ENCODE data around the gene NRM. TPM values are rescaled to one million over a fixed set of nuclear protein-coding genes. Genes with fewer than 3 reads are reported as not detected.

NRM gene
- total and polyA plus RNA-seq, 2 experiments from 2014 or later = 7.2 to 21.0 TPM

- H3K27me3 ChIP-seq = no peaks in the 10 kb centered on the region
- H3K9me2 ChIP-seq (replicated peaks; ENCODE audit: insufficient read depth) = no peaks in the 10 kb centered on the region
- no peak overlapping the region for H3K27ac ChIP-seq
- no peaks in the 10 kb centered on the region for H3K4me1 ChIP-seq (ENCODE audit: insufficient read depth)
- no peak overlapping the region for H2AFZ ChIP-seq
- H3K9me3 ChIP-seq (ENCODE audit: low read depth) = no peaks in the 10 kb centered on the region
- H3K4me2 ChIP-seq = no peak overlapping the region
- H4K20me1 ChIP-seq (ENCODE audit: insufficient read depth, poor library complexity, severe bottlenecking) = no peaks in the 10 kb centered on the region
- no peak for DNase-seq (ENCODE audit: low spot score)
- peaks cover 5% of the 10 kb centered on the region for H3K36me3 ChIP-seq (replicated peaks; ENCODE audit: insufficient read depth, low read depth)
- H3K79me2 ChIP-seq = no peaks in the 10 kb centered on the region
- H3K4me3 ChIP-seq = no peak overlapping the region
- no peak for TF ChIP-seq EZH2 (IDR thresholded peaks at IDR 0.05; ENCODE audit: borderline replicate concordance)
Observed at GRCh38 chr6:30657454-30657853, 33.3 kb downstream of the NRM start.

- DNase-seq (ENCODE audit: low spot score) = no peak
- Histone ChIP-seq H3K9me2 (replicated peaks; ENCODE audit: insufficient read depth) (no peaks in the 10 kb centered on the region), H3K4me2 (no peak overlapping the region), H3K27me3 (no peaks in the 10 kb centered on the region), H2AFZ (no peak overlapping the region), H3K4me1 (ENCODE audit: insufficient read depth) (no peaks in the 10 kb centered on the region), H4K20me1 (ENCODE audit: insufficient read depth, poor library complexity, severe bottlenecking) (no peaks in the 10 kb centered on the region), H3K9me3 (ENCODE audit: low read depth) (no peaks in the 10 kb centered on the region), H3K27ac (no peak overlapping the region), H3K36me3 (replicated peaks; ENCODE audit: insufficient read depth, low read depth) (peaks cover 5% of the 10 kb centered on the region), H3K79me2 (no peaks in the 10 kb centered on the region), H3K4me3 (no peak overlapping the region)
- 87% methylated on average over 7 of the region's 7 CpGs for WGBS (ENCODE audit: low lambda C conversion rate, missing lambda C conversion rate)
- TF ChIP-seq CTCF (IDR thresholded peaks at IDR 0.05; ENCODE audit: poor library complexity) (no peak), EZH2 (IDR thresholded peaks at IDR 0.05; ENCODE audit: borderline replicate concordance) (no peak), EZH2phosphoT487 (IDR thresholded peaks at IDR 0.05; ENCODE audit: low read depth, severe bottlenecking, unreplicated experiment) (no peak)
Observed at GRCh38 chr6:30656513-30656912, 34.3 kb downstream of the NRM start.

- no peaks in the 10 kb centered on the region for H3K4me1 ChIP-seq (ENCODE audit: insufficient read depth)
- 96% methylated on average over 3 of the region's 3 CpGs for WGBS (ENCODE audit: low lambda C conversion rate, missing lambda C conversion rate)
- no peaks in the 10 kb centered on the region for H3K79me2 ChIP-seq
- no peaks in the 10 kb centered on the region for H4K20me1 ChIP-seq (ENCODE audit: insufficient read depth, poor library complexity, severe bottlenecking)
- H3K36me3 ChIP-seq (replicated peaks; ENCODE audit: insufficient read depth, low read depth) = peaks cover 5% of the 10 kb centered on the region
- no peak overlapping the region for H3K4me2 ChIP-seq
- H2AFZ ChIP-seq = no peak overlapping the region
- no peaks in the 10 kb centered on the region for H3K9me2 ChIP-seq (replicated peaks; ENCODE audit: insufficient read depth)
- no peak for DNase-seq (ENCODE audit: low spot score)
- H3K27me3 ChIP-seq = no peaks in the 10 kb centered on the region
- H3K27ac ChIP-seq = no peak overlapping the region
- H3K9me3 ChIP-seq (ENCODE audit: low read depth) = no peaks in the 10 kb centered on the region
- no peak overlapping the region for H3K4me3 ChIP-seq
- no peak for TF ChIP-seq EZH2phosphoT487 (IDR thresholded peaks at IDR 0.05; ENCODE audit: low read depth, severe bottlenecking, unreplicated experiment)
- TF ChIP-seq EZH2 (IDR thresholded peaks at IDR 0.05; ENCODE audit: borderline replicate concordance) = no peak
- TF ChIP-seq CTCF (IDR thresholded peaks at IDR 0.05; ENCODE audit: poor library complexity) = no peak
Observed at GRCh38 chr6:30655743-30656094, 35.1 kb downstream of the NRM start.

GRCh38 chr6:30654798-30655742, 35.7 kb downstream of the NRM start:
- no peaks in the 10 kb centered on the region for H3K9me3 ChIP-seq (ENCODE audit: low read depth)
- no peak overlapping the region for H3K4me3 ChIP-seq
- H3K27me3 ChIP-seq = no peaks in the 10 kb centered on the region
- no peaks in the 10 kb centered on the region for H3K79me2 ChIP-seq
- no peak overlapping the region for H2AFZ ChIP-seq
- 90% methylated on average over 19 of the region's 19 CpGs for WGBS (ENCODE audit: low lambda C conversion rate, missing lambda C conversion rate)
- no peak overlapping the region for H3K27ac ChIP-seq
- H3K36me3 ChIP-seq (replicated peaks; ENCODE audit: insufficient read depth, low read depth) = peaks cover 5% of the 10 kb centered on the region
- no peaks in the 10 kb centered on the region for H3K4me1 ChIP-seq (ENCODE audit: insufficient read depth)
- H3K9me2 ChIP-seq (replicated peaks; ENCODE audit: insufficient read depth) = no peaks in the 10 kb centered on the region
- no peak for DNase-seq (ENCODE audit: low spot score)
- TF ChIP-seq CTCF (IDR thresholded peaks at IDR 0.05; ENCODE audit: poor library complexity) (no peak), EZH2phosphoT487 (IDR thresholded peaks at IDR 0.05; ENCODE audit: low read depth, severe bottlenecking, unreplicated experiment) (no peak), EZH2 (IDR thresholded peaks at IDR 0.05; ENCODE audit: borderline replicate concordance) (no peak)
- no peak overlapping the region for H3K4me2 ChIP-seq
- no peaks in the 10 kb centered on the region for H4K20me1 ChIP-seq (ENCODE audit: insufficient read depth, poor library complexity, severe bottlenecking)

Measured in hepatocyte (in vitro differentiated cells).